ENCODE data around the gene MCCC1.
"Not testable (repeated sequence)": the region's sequence is repeated elsewhere in the genome, so short reads cannot be mapped to it uniquely, and the experiment has no call there.

Gene MCCC1

GRCh38 chr3:183116025-183116614, 16.8 kb upstream of the MCCC1 start:
- DNase-seq (ENCODE audit: low read depth) = no peak
- TF ChIP-seq, protein P1, sequence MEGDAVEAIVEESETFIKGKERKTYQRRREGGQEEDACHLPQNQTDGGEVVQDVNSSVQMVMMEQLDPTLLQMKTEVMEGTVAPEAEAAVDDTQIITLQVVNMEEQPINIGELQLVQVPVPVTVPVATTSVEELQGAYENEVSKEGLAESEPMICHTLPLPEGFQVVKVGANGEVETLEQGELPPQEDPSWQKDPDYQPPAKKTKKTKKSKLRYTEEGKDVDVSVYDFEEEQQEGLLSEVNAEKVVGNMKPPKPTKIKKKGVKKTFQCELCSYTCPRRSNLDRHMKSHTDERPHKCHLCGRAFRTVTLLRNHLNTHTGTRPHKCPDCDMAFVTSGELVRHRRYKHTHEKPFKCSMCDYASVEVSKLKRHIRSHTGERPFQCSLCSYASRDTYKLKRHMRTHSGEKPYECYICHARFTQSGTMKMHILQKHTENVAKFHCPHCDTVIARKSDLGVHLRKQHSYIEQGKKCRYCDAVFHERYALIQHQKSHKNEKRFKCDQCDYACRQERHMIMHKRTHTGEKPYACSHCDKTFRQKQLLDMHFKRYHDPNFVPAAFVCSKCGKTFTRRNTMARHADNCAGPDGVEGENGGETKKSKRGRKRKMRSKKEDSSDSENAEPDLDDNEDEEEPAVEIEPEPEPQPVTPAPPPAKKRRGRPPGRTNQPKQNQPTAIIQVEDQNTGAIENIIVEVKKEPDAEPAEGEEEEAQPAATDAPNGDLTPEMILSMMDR (conservative IDR thresholded peaks at IDR 0.05; ENCODE audit: low read length) = no peak
- no peak overlapping the region for H3K4me3 ChIP-seq (ENCODE audit: low read length)

DNA sequence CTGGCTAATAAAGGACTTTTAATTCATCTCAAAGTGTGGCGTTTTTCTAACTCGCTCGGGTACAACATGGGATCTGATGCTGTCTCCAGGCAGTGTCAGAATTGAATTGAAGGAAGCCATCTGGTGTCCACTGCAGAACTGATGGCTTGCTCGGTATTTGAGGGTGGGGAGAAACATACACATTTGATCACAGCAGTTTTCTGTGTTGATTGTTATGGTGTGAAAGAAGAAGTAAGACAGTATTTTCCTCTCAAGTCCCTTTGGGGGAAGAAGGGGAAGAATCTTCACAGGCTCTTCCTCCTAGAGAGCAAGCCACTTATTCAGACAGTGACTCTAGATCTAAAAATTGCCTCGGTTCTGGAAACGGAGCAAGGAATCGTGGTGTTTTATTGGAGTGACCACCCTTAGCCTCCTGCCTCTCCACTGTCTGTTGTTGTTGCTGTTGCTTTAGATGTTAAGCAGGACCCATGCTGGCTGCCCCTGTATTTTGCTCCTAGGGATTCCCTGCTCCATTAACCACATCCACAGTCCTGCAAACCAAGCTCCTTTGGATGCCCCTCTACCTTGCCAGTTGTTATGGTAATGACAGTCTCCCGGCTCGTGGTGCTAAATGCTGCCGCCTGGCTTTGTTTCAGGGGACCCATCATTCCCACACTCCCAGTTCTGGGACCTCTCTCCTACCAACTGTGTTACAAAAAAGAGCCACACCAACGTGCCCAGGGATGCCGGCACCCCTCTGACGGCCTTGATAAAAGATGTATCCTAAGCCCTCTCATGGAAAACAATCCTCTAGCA, 15.3 kb upstream of the MCCC1 start:
- no peak overlapping the region for H3K4me3 ChIP-seq (ENCODE audit: low read length)
- TF ChIP-seq, protein P1 (conservative IDR thresholded peaks at IDR 0.05; ENCODE audit: low read length) = no peak
- no peak for DNase-seq (ENCODE audit: low read depth)

- DNase-seq (ENCODE audit: low read depth); H3K4me3 ChIP-seq (ENCODE audit: low read length): not testable (repeated sequence)
Observed at GRCh38 chr3:183109847-183110246, 10.6 kb upstream of the MCCC1 start.

DNA sequence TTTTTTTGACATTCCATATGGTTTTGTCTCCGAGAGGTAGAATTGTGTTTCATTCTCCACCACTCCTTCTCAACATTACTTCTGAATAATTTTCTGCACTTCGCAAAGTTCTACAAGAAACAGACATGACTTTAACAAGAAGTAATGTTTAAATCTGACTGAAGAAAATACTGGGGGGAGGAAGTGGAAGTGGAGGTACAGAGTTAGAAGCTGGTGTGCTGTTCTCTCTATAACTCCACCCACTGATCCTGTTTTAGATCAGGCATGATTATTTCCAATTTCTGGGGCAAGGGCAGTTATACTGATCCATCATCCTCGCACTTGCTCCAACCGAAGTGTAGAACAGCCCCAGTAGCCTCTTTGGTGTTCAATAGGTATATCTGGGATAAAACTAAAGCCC, 9.2 kb upstream of the MCCC1 start:
- TF ChIP-seq, protein P1 (conservative IDR thresholded peaks at IDR 0.05; ENCODE audit: low read length) = no peak

GRCh38 chr3:183108001-183108449, 8.7 kb upstream of the MCCC1 start:
- DNase-seq (ENCODE audit: low read depth) = no peak
- TF ChIP-seq, protein P1 (conservative IDR thresholded peaks at IDR 0.05; ENCODE audit: low read length) = no peak
- no peak overlapping the region for H3K4me3 ChIP-seq (ENCODE audit: low read length)

More for the DNA sequence above, 9.2 kb upstream of the MCCC1 start:
- DNase-seq (ENCODE audit: low read depth) = no peak
- H3K4me3 ChIP-seq (ENCODE audit: low read length) = no peak overlapping the region

- H3K4me3 ChIP-seq (ENCODE audit: low read length); DNase-seq (ENCODE audit: low read depth): not testable (repeated sequence)
Observed at GRCh38 chr3:183107372-183107771, 8.1 kb upstream of the MCCC1 start.

DNA sequence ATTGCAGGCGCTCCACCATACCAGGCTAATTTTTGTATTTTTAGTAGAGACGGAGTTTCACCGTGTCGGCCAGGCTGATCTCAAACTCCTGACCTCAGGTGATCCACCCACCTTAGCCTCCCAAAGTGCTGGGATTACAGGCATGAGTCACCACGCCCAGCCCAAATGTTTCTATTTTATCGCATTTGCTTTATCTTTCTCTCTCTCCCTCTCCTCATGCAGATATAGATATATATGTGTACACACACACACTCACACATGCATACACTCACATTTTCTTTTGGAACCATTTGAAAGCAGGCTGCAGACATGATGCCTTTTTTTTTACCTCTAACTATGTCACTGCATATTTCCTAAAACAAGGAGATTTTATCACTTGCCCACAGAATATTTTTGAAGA, 7.3 kb upstream of the MCCC1 start:
- TF ChIP-seq, protein P1 (conservative IDR thresholded peaks at IDR 0.05; ENCODE audit: low read length) = no peak
- DNase-seq (ENCODE audit: low read depth) = no peak
- H3K4me3 ChIP-seq (ENCODE audit: low read length) = no peak overlapping the region

- H3K4me3 ChIP-seq (ENCODE audit: low read length); DNase-seq (ENCODE audit: low read depth): not testable (repeated sequence)
Observed at GRCh38 chr3:183103950-183104349, 4.7 kb upstream of the MCCC1 start.

GRCh38 chr3:183101040-183101439, 1.7 kb upstream of the MCCC1 start:
- not testable (repeated sequence) for H3K4me3 ChIP-seq (ENCODE audit: low read length); DNase-seq (ENCODE audit: low read depth)

Measured in AG10803 (cell line).